A172 (cell line): Measurements from ENCODE around the gene GLDC. TPM values are rescaled to one million over a fixed set of nuclear protein-coding genes. Genes with fewer than 3 reads are reported as not detected.

ENCODE experiments used
- DNase-seq: peaks from one replicate; pipeline ENCODE4 v3.0.0-alpha.2; 2015; ENCODE audit warnings: low spot score
- total RNA-seq: library from RNA; depleted of rRNA; stranded (reverse); fragments of >200 nt; shearing (Covaris generic); gene quantifications from 2 replicates; pipeline ENCODE4 v1.2.3, GENCODE V29; 2014

GLDC gene
- total RNA-seq, 1 experiment from 2014 or later = 2.9 TPM

- DNase-seq = no peak
These were observed 24.7 kb downstream of the GLDC start for GRCh38 chr9:6620796-6621195.

GRCh38 chr9:6620353-6620752 lies 25.2 kb downstream of the GLDC start:
- no peak for DNase-seq

GRCh38 chr9:6619909-6620308 lies 25.6 kb downstream of the GLDC start:
- DNase-seq = no peak

GRCh38 chr9:6616951-6617602 lies 28.5 kb downstream of the GLDC start:
- no peak for DNase-seq

GRCh38 chr9:6614489-6614888 lies 31.0 kb downstream of the GLDC start:
- no peak for DNase-seq

- DNase-seq = no peak
These were observed 33.7 kb downstream of the GLDC start for GRCh38 chr9:6611865-6612264.

- no peak for DNase-seq
These were observed 35.5 kb downstream of the GLDC start for GRCh38 chr9:6610073-6610472.

- DNase-seq = no peak
These were observed 36.0 kb downstream of the GLDC start for GRCh38 chr9:6609497-6610016.

- DNase-seq = no peak
These were observed 40.3 kb downstream of the GLDC start for GRCh38 chr9:6605202-6605601.

GRCh38 chr9:6600426-6600825 lies 45.1 kb downstream of the GLDC start:
- no peak for DNase-seq

GRCh38 chr9:6600006-6600405 lies 45.5 kb downstream of the GLDC start:
- no peak for DNase-seq

GRCh38 chr9:6598249-6598725 lies 47.2 kb downstream of the GLDC start:
- no peak for DNase-seq

- no peak for DNase-seq
These were observed 52.7 kb downstream of the GLDC start for GRCh38 chr9:6592791-6593190.

GRCh38 chr9:6592231-6592630 lies 53.3 kb downstream of the GLDC start:
- DNase-seq = no peak

GRCh38 chr9:6590772-6591384 lies 54.7 kb downstream of the GLDC start:
- no peak for DNase-seq

- no peak for DNase-seq
These were observed 55.2 kb downstream of the GLDC start for GRCh38 chr9:6590334-6590733.

- peak; percentile 29 for DNase-seq
These were observed 60.5 kb downstream of the GLDC start for GRCh38 chr9:6584881-6585597.

- DNase-seq = no peak
These were observed 64.3 kb downstream of the GLDC start for GRCh38 chr9:6581253-6581652.

GRCh38 chr9:6579613-6580012 lies 65.9 kb downstream of the GLDC start:
- DNase-seq = no peak

- DNase-seq = no peak
These were observed 68.5 kb downstream of the GLDC start for GRCh38 chr9:6576987-6577386.

GRCh38 chr9:6575324-6576034 lies 70.0 kb downstream of the GLDC start:
- DNase-seq = no peak

- peak; percentile 82 for DNase-seq
These were observed 78.4 kb downstream of the GLDC start for GRCh38 chr9:6567140-6567591.
